C4-2B (cell line): ENCODE measurements around the gene TRIM69.
"Not testable (repeated sequence)": the region's sequence is repeated elsewhere in the genome, so short reads cannot be mapped to it uniquely, and the experiment has no call there.

Source experiments
- H3K27ac ChIP-seq: fragments of 450-650 bp; 2 replicates; pipeline ENCODE4 v1.5.1; 2017
- ZFX ChIP-seq: fragments of 450-650 bp; IDR thresholded peaks from 2 replicates; pipeline ENCODE4 v1.6.1; 2017
- TF ChIP-seq, protein P1 (sequence below): fragments of 450-650 bp; conservative IDR thresholded peaks from 2 replicates; pipeline ENCODE4 v1.5.1; 2017; ENCODE audit warnings: mild to moderate bottlenecking

TRIM69 gene

DNA sequence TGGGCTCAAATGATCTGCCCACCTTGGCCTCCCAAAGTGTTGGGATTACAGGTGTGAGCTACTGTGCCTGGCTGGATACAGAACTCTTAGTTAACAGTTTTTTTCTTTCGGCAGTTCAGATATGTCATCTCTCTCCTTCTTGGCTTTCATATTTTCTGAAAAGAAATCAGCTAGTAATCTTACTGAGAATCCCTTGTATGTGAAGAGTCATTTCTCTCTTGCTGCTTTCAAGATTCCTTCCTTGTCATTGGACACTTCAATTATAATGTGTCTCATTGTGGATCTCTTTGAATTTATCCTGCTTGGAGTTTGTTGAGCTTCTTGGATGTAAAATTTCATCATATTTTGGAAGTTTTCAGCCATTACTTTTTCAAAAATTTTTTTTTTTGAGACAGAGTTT lies 17.0 kb downstream of the TRIM69 start:
- TF ChIP-seq ZFX = no peak
- TF ChIP-seq, protein P1, sequence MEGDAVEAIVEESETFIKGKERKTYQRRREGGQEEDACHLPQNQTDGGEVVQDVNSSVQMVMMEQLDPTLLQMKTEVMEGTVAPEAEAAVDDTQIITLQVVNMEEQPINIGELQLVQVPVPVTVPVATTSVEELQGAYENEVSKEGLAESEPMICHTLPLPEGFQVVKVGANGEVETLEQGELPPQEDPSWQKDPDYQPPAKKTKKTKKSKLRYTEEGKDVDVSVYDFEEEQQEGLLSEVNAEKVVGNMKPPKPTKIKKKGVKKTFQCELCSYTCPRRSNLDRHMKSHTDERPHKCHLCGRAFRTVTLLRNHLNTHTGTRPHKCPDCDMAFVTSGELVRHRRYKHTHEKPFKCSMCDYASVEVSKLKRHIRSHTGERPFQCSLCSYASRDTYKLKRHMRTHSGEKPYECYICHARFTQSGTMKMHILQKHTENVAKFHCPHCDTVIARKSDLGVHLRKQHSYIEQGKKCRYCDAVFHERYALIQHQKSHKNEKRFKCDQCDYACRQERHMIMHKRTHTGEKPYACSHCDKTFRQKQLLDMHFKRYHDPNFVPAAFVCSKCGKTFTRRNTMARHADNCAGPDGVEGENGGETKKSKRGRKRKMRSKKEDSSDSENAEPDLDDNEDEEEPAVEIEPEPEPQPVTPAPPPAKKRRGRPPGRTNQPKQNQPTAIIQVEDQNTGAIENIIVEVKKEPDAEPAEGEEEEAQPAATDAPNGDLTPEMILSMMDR = no peak
- H3K27ac ChIP-seq = no peak overlapping the region

DNA sequence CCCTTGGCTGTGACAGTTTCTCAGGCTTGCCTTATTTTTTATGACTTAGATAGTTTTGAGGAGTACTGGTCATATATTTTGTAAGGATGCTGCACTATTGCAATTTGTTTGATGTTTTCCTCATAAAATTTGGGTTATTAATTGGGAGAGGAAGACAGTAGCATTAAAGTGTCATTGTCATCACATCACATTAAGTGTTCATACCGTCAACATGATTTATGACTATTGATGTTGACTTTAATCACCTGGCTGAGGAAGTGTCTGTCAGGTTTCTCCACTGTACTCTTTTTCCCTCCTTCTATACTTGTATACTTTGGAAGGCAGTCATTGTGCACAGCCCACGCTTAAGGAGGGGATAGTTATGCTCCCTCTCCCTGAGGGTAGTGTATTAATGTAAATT lies 26.9 kb downstream of the TRIM69 start:
- no peak overlapping the region for H3K27ac ChIP-seq
- TF ChIP-seq ZFX = no peak
- TF ChIP-seq, protein P1 = no peak

DNA sequence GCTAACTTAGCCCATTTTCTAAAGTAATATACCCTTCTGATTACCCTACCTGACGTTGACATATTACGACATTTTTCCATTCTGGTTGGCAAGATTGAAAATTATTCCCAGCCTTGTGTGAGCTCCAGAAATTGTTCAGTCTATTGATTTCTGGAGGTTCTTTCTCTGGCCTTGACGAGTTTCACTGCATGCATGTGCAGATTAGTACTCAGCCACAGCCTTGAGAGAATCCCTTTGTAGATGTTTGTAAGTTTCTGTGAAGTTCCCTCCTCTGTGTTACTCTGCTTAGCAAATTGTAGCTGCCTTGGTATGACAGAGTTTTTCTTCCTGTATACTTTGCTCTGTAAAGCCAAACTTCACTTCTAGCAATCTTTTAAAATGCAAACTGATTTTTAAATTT lies 27.5 kb downstream of the TRIM69 start:
- TF ChIP-seq, protein P1 = no peak
- no peak for TF ChIP-seq ZFX
- no peak overlapping the region for H3K27ac ChIP-seq

GRCh38 chr15:44765036-44765435 lies 28.7 kb downstream of the TRIM69 start:
- TF ChIP-seq, protein P1 = no peak
- TF ChIP-seq ZFX = no peak
- H3K27ac ChIP-seq = no peak overlapping the region

DNA sequence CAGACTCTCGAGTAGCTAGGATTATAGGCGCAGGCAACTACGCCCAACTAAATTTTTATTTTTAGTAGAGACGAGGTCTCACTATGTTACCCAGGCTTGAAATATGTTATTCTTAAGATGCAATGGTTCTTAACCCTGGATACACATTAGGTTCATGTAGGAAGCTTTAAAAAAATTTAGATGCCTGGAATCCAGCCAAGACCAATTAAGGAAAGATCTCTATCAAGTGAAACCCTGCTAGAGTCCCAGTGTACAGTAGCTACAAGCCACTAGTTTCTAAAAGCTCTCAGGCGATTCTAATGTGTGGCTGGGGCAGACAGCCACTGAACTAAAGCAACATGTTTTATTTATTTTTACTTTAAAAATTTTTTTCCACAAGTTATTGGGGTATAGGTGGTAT lies 33.2 kb downstream of the TRIM69 start:
- TF ChIP-seq ZFX = no peak
- TF ChIP-seq, protein P1 = no peak

DNA sequence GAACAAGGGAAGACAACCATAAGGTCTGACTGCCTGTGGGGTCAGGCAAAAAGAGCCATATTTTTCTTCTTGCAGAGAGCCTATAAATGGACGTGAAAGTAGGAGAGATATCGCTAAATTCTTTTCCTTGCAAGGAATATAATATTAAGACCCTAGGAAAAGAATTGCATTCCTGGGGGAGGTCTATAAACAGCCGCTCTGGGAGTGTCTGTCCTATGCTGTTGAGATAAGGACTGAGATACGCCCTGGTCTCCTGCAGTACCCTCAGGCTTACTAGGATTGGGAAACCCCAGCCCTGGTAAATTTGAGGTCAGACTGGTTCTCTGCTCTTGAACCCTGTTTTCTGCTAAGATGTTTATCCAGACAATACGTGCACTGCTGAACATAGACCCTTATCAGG lies 34.4 kb downstream of the TRIM69 start:
- H3K27ac ChIP-seq = not testable (repeated sequence)

More for the DNA sequence above, 33.2 kb downstream of the TRIM69 start:
- H3K27ac ChIP-seq = no peak overlapping the region

DNA sequence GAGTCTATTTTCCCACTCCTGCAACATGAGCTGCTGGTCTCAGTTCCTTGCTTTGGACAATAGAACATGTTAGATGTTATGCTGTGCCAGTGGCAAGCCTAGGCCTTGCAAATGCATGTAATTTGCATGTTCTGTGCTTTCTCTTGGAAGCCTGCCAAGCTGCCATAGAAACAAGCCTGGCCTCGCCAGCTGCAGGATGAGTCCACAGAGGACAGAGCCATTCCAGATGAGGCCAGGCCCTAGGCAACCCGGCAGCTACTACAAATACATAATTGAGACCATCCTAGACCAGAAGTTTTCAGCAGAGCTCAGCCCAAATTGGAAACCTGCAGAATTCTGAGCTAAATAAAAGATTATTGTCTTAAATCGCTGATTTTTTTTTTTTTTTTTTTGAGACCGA lies 39.6 kb downstream of the TRIM69 start:
- no peak overlapping the region for H3K27ac ChIP-seq
- no peak for TF ChIP-seq ZFX
- TF ChIP-seq, protein P1 = no peak

DNA sequence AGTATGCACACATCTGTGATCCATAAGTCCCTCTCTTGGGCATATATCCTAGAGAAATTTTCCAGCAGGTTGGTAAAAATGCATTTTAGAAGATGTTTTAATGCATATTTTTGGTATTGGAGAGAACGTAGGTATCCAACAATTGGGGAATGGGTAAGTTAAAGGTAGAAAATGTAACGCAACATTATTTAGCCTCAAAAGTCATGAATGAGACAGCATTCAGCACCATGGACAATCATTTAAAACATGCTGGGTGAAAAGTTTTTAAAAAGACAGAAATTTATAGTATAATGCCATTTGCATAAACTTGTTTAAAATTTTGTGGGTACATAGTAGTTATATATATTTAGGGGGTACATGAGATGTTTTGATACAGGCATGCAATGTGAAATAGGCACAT lies 43.4 kb downstream of the TRIM69 start:
- TF ChIP-seq, protein P1 = no peak
- TF ChIP-seq ZFX = no peak

More for the DNA sequence above, 43.4 kb downstream of the TRIM69 start:
- no peak overlapping the region for H3K27ac ChIP-seq
